A549 (cell line): ENCODE data around the gene DNAH1. TPM values are rescaled to one million over a fixed set of nuclear protein-coding genes. Genes with fewer than 3 reads are reported as not detected.

Experiments
- ATAC-seq, 2 experiments: fragments of 200-7000 bp in 1 of 2; fragments of >200 bp in 1 of 2; cut with Nextera tagmentation in 1 of 2; cut with Tn5 transposase in 1 of 2; 3 replicates each; pipeline versions ENCODE4 v1.8.0 to v1.9.1; 2018 to 2020; ENCODE audit warnings: mild to moderate bottlenecking in 1 of 2, moderate library complexity in 1 of 2
- CTCF ChIA-PET: fragments of 300-600 bp; sonication (Branson Sonifier 250); formaldehyde crosslinking; extraction: SDS; loops from one replicate; lab custom pipeline; 2021; ENCODE audit warnings: antibody characterized with exemption, inconsistent platforms; lab: Yijun Ruan, JAX
- POLR2A ChIA-PET: fragments of 350-600 bp; formaldehyde crosslinking; extraction: SDS; loops from one replicate; lab custom pipeline; 2021; ENCODE audit warnings: antibody characterized with exemption, inconsistent platforms; lab: Yijun Ruan, JAX
- DNase-seq, 2 experiments: peaks; one replicate each; pipeline versions ENCODE4 v3.0.0 to v3.0.0-alpha.2; 2011 to 2016; ENCODE audit warnings: low read depth in 1 of 2, low spot score in 1 of 2
- FAIRE-seq: peaks from 2 replicates; lab custom pipeline; 2011; peaks lifted over from hg19 to GRCh38; lab: Jason Lieb, UNC
- H3K27ac ChIP-seq, 2 experiments: fragments of >200 bp; sonication (Bioruptor Twin); formaldehyde crosslinking; 3 replicates each; pipeline ENCODE4 v1.5.1; 2016 to 2017
- H3K4me1 ChIP-seq: fragments of >200 bp; sonication (Bioruptor Twin); formaldehyde crosslinking; 3 replicates; pipeline ENCODE4 v1.6.1; 2016
- H3K4me2 ChIP-seq: fragments of >200 bp; sonication (Bioruptor Twin); formaldehyde crosslinking; 3 replicates; pipeline ENCODE4 v1.6.1; 2016
- H3K4me3 ChIP-seq: fragments of >200 bp; sonication (Bioruptor Twin); formaldehyde crosslinking; 3 replicates; pipeline ENCODE4 v1.5.1; 2016
- H3K9me3 ChIP-seq: fragments of >200 bp; sonication (Bioruptor Twin); formaldehyde crosslinking; 3 replicates; pipeline ENCODE4 v1.6.1; 2016
- CBX2 ChIP-seq: fragments of 200-600 bp; sonication (generic); IDR thresholded peaks from 2 replicates; pipeline ENCODE4 v1.6.1; 2016; ENCODE audit warnings: low read depth, mild to moderate bottlenecking, borderline replicate concordance
- CBX8 ChIP-seq: fragments of 200-600 bp; sonication (generic); IDR thresholded peaks from 2 replicates; pipeline ENCODE4 v1.6.1; 2016
- CHD2 ChIP-seq: fragments of 150-350 bp; IDR thresholded peaks from 2 replicates; pipeline ENCODE4 v1.6.1; 2014; ENCODE audit warnings: low read length; ENCODE audit not compliant: partially characterized antibody
- CHD4 ChIP-seq: fragments of 200-600 bp; sonication (generic); IDR thresholded peaks from 2 replicates; pipeline ENCODE4 v1.6.1; 2016; ENCODE audit warnings: antibody characterized with exemption, mild to moderate bottlenecking, borderline replicate concordance
- E2F6 ChIP-seq: IDR thresholded peaks from 2 replicates; pipeline ENCODE4 v1.6.1; 2012; ENCODE audit warnings: low read depth, borderline replicate concordance
- EHMT2 ChIP-seq: fragments of 200-600 bp; sonication (generic); IDR thresholded peaks from 2 replicates; pipeline ENCODE4 v1.6.1; 2016; ENCODE audit warnings: antibody characterized with exemption, low read depth, mild to moderate bottlenecking, moderate library complexity
- ELK1 ChIP-seq: fragments of 150-350 bp; IDR thresholded peaks from 2 replicates; pipeline ENCODE4 v1.6.1; 2014; ENCODE audit warnings: low read depth, mild to moderate bottlenecking, low read length
- EP300 ChIP-seq, 2 experiments: fragments of >200 bp; sonication (Bioruptor Twin); formaldehyde crosslinking; IDR thresholded peaks; 2 replicates in 1 of 2; 3 replicates in 1 of 2; pipeline ENCODE4 v1.6.1; 2016 to 2017
- ESRRA ChIP-seq: fragments of 150-350 bp; IDR thresholded peaks from 2 replicates; pipeline ENCODE4 v1.6.1; 2014; ENCODE audit warnings: mild to moderate bottlenecking, low read length, borderline replicate concordance
- FOSB ChIP-seq: fragments of 250-450 bp; sonication (Bioruptor Pico); IDR thresholded peaks from 2 replicates; pipeline ENCODE4 v1.5.0; 2020; ENCODE audit warnings: mild to moderate bottlenecking, moderate library complexity
- FOSL2 ChIP-seq, 2 experiments: fragments of 450-650 bp in 1 of 2; fragments of >200 bp in 1 of 2; sonication (Bioruptor Twin) in 1 of 2; formaldehyde crosslinking; IDR thresholded peaks; 2 replicates each; pipeline versions ENCODE4 v1.5.0 to v1.6.1; 2016 to 2020; ENCODE audit warnings: mild to moderate bottlenecking in 1 of 2, moderate library complexity in 1 of 2
- FOXS1 ChIP-seq: fragments of 250-450 bp; sonication (Bioruptor Pico); IDR thresholded peaks from 2 replicates; pipeline ENCODE4 v1.5.0; 2020; ENCODE audit warnings: mild to moderate bottlenecking, moderate library complexity
- HDAC2 ChIP-seq: fragments of 200-600 bp; sonication (generic); IDR thresholded peaks from 2 replicates; pipeline ENCODE4 v1.6.1; 2016
- HOXA7 ChIP-seq: fragments of 250-450 bp; sonication (Bioruptor Pico); IDR thresholded peaks from 2 replicates; pipeline ENCODE4 v1.5.0; 2020; ENCODE audit warnings: mild to moderate bottlenecking, moderate library complexity
- JUN ChIP-seq, 2 experiments: fragments of >200 bp; sonication (Bioruptor Twin); formaldehyde crosslinking; IDR thresholded peaks; 2 replicates in 1 of 2; 3 replicates in 1 of 2; pipeline ENCODE4 v1.6.1; 2016 to 2017
- JUNB ChIP-seq: fragments of >200 bp; sonication (Bioruptor Twin); formaldehyde crosslinking; IDR thresholded peaks from 2 replicates; pipeline ENCODE4 v1.6.1; 2016
- KDM1A ChIP-seq: fragments of 200-600 bp; sonication (generic); IDR thresholded peaks from 2 replicates; pipeline ENCODE4 v1.6.1; 2016; ENCODE audit warnings: low read depth, mild to moderate bottlenecking
- MAZ ChIP-seq: fragments of 150-350 bp; IDR thresholded peaks from 2 replicates; pipeline ENCODE4 v1.6.1; 2014; ENCODE audit warnings: antibody characterized with exemption, low read depth, low read length, borderline replicate concordance
- NFE2L2 ChIP-seq: fragments of 150-350 bp; conservative IDR thresholded peaks from 2 replicates; pipeline ENCODE4 v1.6.1; 2014; ENCODE audit warnings: low read length
- NR3C1 ChIP-seq: fragments of >200 bp; sonication (Bioruptor Twin); formaldehyde crosslinking; IDR thresholded peaks from 3 replicates; pipeline ENCODE4 v1.6.1; 2017
- POLR2A ChIP-seq: IDR thresholded peaks from 2 replicates; pipeline ENCODE4 v1.6.1; 2012; ENCODE audit warnings: mild to moderate bottlenecking, low read length
- POLR2AphosphoS2 ChIP-seq: conservative IDR thresholded peaks from 2 replicates; pipeline ENCODE4 v1.6.1; 2012; ENCODE audit warnings: low read length, improper control_type of control experiment, inconsistent platforms
- RARB ChIP-seq: fragments of 250-450 bp; sonication (Bioruptor Pico); IDR thresholded peaks from 2 replicates; pipeline ENCODE4 v1.8.0; 2021; ENCODE audit warnings: mild to moderate bottlenecking, moderate library complexity
- RCOR1 ChIP-seq: fragments of 150-350 bp; IDR thresholded peaks from 2 replicates; pipeline ENCODE4 v1.6.1; 2014; ENCODE audit warnings: antibody characterized with exemption, low read length, low read depth
- SREBF2 ChIP-seq: fragments of 450-650 bp; IDR thresholded peaks from 2 replicates; pipeline ENCODE4 v1.6.1; 2014; ENCODE audit warnings: mild to moderate bottlenecking, moderate library complexity
- ZFP36 ChIP-seq: fragments of 450-650 bp; IDR thresholded peaks from 2 replicates; pipeline ENCODE4 v1.6.1; 2014; ENCODE audit warnings: borderline replicate concordance; ENCODE audit not compliant: partially characterized antibody
- ZNF302 ChIP-seq: fragments of 250-450 bp; sonication (Bioruptor Pico); IDR thresholded peaks from 2 replicates; pipeline ENCODE4 v1.9.0; 2021; ENCODE audit warnings: inconsistent platforms, mild to moderate bottlenecking, moderate library complexity
- ZSCAN20 ChIP-seq: fragments of 250-450 bp; sonication (Bioruptor Pico); IDR thresholded peaks from 2 replicates; pipeline ENCODE4 v1.8.0; 2022; ENCODE audit warnings: mild to moderate bottlenecking, moderate library complexity
- WGBS: methylation state at CpG from one replicate; pipeline ENCODE4 v1.1.6; 2017; ENCODE audit errors: missing lambda C conversion rate; 5-methylcytosine and 5-hydroxymethylcytosine counted together
- polyA plus RNA-seq, 4 experiments: library from polyadenylated mRNA; depleted of rRNA in 3 of 4; stranded (reverse); fragments of >200 nt; fragmentation: RNase III in 1 of 4; extraction: RNeasy Plus Mini Kit Qiagen cat#74134 plus additional on column Dnase treatment in 1 of 4; gene quantifications; 2 replicates in 3 of 4; 3 replicates in 1 of 4; pipeline ENCODE4 v1.2.3, GENCODE V29; 2011 to 2017
- TF ChIP-seq, protein P1 (sequence below): fragments of >200 bp; sonication (Bioruptor Twin); formaldehyde crosslinking; IDR thresholded peaks from 3 replicates; pipeline ENCODE4 v1.6.1; 2016
- TF ChIP-seq, protein P2 (sequence below): fragments of 450-650 bp; IDR thresholded peaks from 2 replicates; pipeline ENCODE4 v1.6.1; 2014; ENCODE audit warnings: antibody characterized with exemption

DNAH1 gene
- polyA plus RNA-seq, 2 of the 4 experiments (the other 2 are of a cell fraction) = 0.65 to 1.6 TPM

DNA sequence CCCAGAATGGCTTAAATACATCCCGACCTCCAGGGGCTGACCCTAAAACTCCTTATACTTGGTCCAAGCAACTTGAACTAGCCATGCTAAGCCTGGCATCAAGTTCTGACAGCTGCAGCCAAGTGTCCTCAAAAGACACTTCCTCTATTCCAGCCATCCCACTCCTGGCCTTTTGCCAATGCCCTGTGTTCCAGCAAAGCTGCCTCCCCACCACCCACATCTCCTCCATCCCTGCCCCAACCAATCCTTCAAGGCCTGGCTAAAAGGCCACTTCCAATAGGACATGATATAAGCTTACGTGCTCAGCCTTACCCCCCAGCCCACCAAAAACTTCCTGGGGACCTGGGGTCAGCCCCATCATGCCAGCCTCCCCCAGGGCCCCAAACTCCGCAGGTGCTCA is 87.8 kb downstream of the DNAH1 start:
- POLR2A ChIA-PET = no interaction called here
- ATAC-seq (no peak), FAIRE-seq (no peak), DNase-seq (no peak)
- CTCF ChIA-PET = interaction anchor here (1.4 kb wide), 2 partner anchors 9 to 184 kb away, joined by 3 read pairs; no protein-coding TSS in a partner anchor
- TF ChIP-seq RARB (CRISPR knock-in tag) = no peak
- TF ChIP-seq EHMT2 = no peak
- no peak overlapping the region for H3K27ac ChIP-seq
- H3K4me1 ChIP-seq = peaks cover 9% of the 10 kb centered on the region; the same call in 2 of the 3 replicates
- no peaks in the 10 kb centered on the region for H3K9me3 ChIP-seq
- no peak overlapping the region for H3K4me3 ChIP-seq
- no peak overlapping the region for H3K4me2 ChIP-seq
- WGBS = 100% methylated on average over 1 of the region's 3 CpGs

GRCh38 chr3:52404391-52404790 is 88.3 kb downstream of the DNAH1 start:
- no peak for FAIRE-seq
- H3K27ac ChIP-seq = no peak overlapping the region
- H3K4me1 ChIP-seq = peaks cover 9% of the 10 kb centered on the region; the same call in 2 of the 3 replicates
- no peak overlapping the region for H3K4me2 ChIP-seq
- DNase-seq = no peak
- ChIA-PET POLR2A (no interaction called here), CTCF (interaction anchor here (1.1 to 2.2 kb wide), 4 partner anchors 9 to 184 kb away, joined by 3 to 5 read pairs (median 4); no protein-coding TSS in a partner anchor)
- TF ChIP-seq HOXA7 (no peak), NFE2L2 (no peak), JUNB (no peak), EP300 (IDR thresholded peaks at IDR 0.05) (no peak), RCOR1 (no peak), ESRRA (no peak), NR3C1 (no peak), HDAC2 (no peak), POLR2AphosphoS2 (no peak), FOSL2 (IDR thresholded peaks at IDR 0.05) (no peak), FOSL2 (CRISPR knock-in tag; IDR thresholded peaks at IDR 0.05) (no peak), SREBF2 (no peak), FOXS1 (no peak), FOSB (CRISPR knock-in tag) (no peak), KDM1A (no peak), ZNF302 (CRISPR knock-in tag) (no peak), ELK1 (no peak)
- TF ChIP-seq, protein P1, sequence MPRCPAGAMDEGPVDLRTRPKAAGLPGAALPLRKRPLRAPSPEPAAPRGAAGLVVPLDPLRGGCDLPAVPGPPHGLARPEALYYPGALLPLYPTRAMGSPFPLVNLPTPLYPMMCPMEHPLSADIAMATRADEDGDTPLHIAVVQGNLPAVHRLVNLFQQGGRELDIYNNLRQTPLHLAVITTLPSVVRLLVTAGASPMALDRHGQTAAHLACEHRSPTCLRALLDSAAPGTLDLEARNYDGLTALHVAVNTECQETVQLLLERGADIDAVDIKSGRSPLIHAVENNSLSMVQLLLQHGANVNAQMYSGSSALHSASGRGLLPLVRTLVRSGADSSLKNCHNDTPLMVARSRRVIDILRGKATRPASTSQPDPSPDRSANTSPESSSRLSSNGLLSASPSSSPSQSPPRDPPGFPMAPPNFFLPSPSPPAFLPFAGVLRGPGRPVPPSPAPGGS = no peak
- TF ChIP-seq, protein P2, sequence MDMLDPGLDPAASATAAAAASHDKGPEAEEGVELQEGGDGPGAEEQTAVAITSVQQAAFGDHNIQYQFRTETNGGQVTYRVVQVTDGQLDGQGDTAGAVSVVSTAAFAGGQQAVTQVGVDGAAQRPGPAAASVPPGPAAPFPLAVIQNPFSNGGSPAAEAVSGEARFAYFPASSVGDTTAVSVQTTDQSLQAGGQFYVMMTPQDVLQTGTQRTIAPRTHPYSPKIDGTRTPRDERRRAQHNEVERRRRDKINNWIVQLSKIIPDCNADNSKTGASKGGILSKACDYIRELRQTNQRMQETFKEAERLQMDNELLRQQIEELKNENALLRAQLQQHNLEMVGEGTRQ = no peak
- no peak for ATAC-seq
- H3K4me3 ChIP-seq = no peak overlapping the region
- 81% methylated on average over 7 of the region's 10 CpGs for WGBS
- no peaks in the 10 kb centered on the region for H3K9me3 ChIP-seq

GRCh38 chr3:52405066-52405465 is 88.9 kb downstream of the DNAH1 start:
- no peak for DNase-seq
- 96% methylated on average over 3 of the region's 6 CpGs for WGBS
- no peak for FAIRE-seq
- H3K4me3 ChIP-seq = no peak overlapping the region
- H3K27ac ChIP-seq = no peak overlapping the region
- ChIA-PET POLR2A (interaction anchor here (0.6 kb wide), 1 partner anchor 210 kb away, joined by 3 read pairs; no protein-coding TSS in a partner anchor), CTCF (interaction anchor here (1.1 to 2.2 kb wide), 3 partner anchors 23 to 185 kb away, joined by 3 to 5 read pairs (median 5); no protein-coding TSS in a partner anchor)
- no peak for ATAC-seq
- no peak overlapping the region for H3K4me2 ChIP-seq
- H3K4me1 ChIP-seq = peaks cover 9% of the 10 kb centered on the region; the same call in 2 of the 3 replicates
- H3K9me3 ChIP-seq = no peaks in the 10 kb centered on the region
- TF ChIP-seq, protein P1 = no peak
- TF ChIP-seq ZFP36 = no peak
- no peak for TF ChIP-seq RCOR1
- no peak for TF ChIP-seq ELK1
- TF ChIP-seq MAZ = no peak
- TF ChIP-seq CHD2 = no peak
- TF ChIP-seq JUN (IDR thresholded peaks at IDR 0.05) = no peak
- TF ChIP-seq ZSCAN20 = no peak
- TF ChIP-seq POLR2AphosphoS2 = no peak
- no peak for TF ChIP-seq CHD4
- no peak for TF ChIP-seq CBX8
- no peak for TF ChIP-seq POLR2A
- TF ChIP-seq FOSL2 (IDR thresholded peaks at IDR 0.05) = no peak
- TF ChIP-seq FOSL2 (CRISPR knock-in tag; IDR thresholded peaks at IDR 0.05) = no peak
- no peak for TF ChIP-seq EHMT2
- no peak for TF ChIP-seq CBX2
- no peak for TF ChIP-seq E2F6
